GM19438 (cell line): Measurements from ENCODE around the gene CLCN2.

Source experiments
- ATAC-seq: cut with Tn5 transposase; IDR thresholded peaks from one replicate; pipeline ENCODE4 v1.9.1; 2021; ENCODE audit warnings: low read depth; ENCODE audit not compliant: unreplicated experiment

The CLCN2 gene

GRCh38 chr3:184361932-184362667 is 695 bp upstream of the CLCN2 start:
- ATAC-seq: peak; percentile 10

- ATAC-seq: peak; percentile 4
Measured at GRCh38 chr3:184360929-184361531, 375 bp downstream of the CLCN2 start.

- ATAC-seq: no peak
Measured at GRCh38 chr3:184360070-184360928, 1.1 kb downstream of the CLCN2 start.

GRCh38 chr3:184359610-184360009 is 1.8 kb downstream of the CLCN2 start:
- ATAC-seq: no peak

GRCh38 chr3:184358921-184359350 is 2.5 kb downstream of the CLCN2 start:
- ATAC-seq: no peak

- no peak for ATAC-seq
Measured at GRCh38 chr3:184358124-184358767, 3.2 kb downstream of the CLCN2 start.

GRCh38 chr3:184357248-184358123 is 3.9 kb downstream of the CLCN2 start:
- no peak for ATAC-seq

GRCh38 chr3:184355261-184356040 is 6.0 kb downstream of the CLCN2 start:
- no peak for ATAC-seq

- no peak for ATAC-seq
Measured at GRCh38 chr3:184354754-184355153, 6.7 kb downstream of the CLCN2 start.

GRCh38 chr3:184354121-184354728 is 7.2 kb downstream of the CLCN2 start:
- ATAC-seq: peak; percentile 69

- ATAC-seq: no peak
Measured at GRCh38 chr3:184353546-184353941, 7.9 kb downstream of the CLCN2 start.

GRCh38 chr3:184352897-184353545 is 8.4 kb downstream of the CLCN2 start:
- no peak for ATAC-seq

GRCh38 chr3:184352149-184352785 is 9.1 kb downstream of the CLCN2 start:
- no peak for ATAC-seq

- no peak for ATAC-seq
Measured at GRCh38 chr3:184351511-184352148, 9.8 kb downstream of the CLCN2 start.

- ATAC-seq: no peak
Measured at GRCh38 chr3:184350618-184351017, 10.8 kb downstream of the CLCN2 start.

- no peak for ATAC-seq
Measured at GRCh38 chr3:184349563-184350470, 11.6 kb downstream of the CLCN2 start.
